ENCODE results near the gene UTP15. TPM values are rescaled to one million over a fixed set of nuclear protein-coding genes. Genes with fewer than 3 reads are reported as not detected.
A peak's percentile ranks its signal among the peaks of the same experiment; 100 is the strongest.

Gene UTP15
- total RNA-seq, 1 experiment from 2014 or later, result 38.8 TPM

DNA sequence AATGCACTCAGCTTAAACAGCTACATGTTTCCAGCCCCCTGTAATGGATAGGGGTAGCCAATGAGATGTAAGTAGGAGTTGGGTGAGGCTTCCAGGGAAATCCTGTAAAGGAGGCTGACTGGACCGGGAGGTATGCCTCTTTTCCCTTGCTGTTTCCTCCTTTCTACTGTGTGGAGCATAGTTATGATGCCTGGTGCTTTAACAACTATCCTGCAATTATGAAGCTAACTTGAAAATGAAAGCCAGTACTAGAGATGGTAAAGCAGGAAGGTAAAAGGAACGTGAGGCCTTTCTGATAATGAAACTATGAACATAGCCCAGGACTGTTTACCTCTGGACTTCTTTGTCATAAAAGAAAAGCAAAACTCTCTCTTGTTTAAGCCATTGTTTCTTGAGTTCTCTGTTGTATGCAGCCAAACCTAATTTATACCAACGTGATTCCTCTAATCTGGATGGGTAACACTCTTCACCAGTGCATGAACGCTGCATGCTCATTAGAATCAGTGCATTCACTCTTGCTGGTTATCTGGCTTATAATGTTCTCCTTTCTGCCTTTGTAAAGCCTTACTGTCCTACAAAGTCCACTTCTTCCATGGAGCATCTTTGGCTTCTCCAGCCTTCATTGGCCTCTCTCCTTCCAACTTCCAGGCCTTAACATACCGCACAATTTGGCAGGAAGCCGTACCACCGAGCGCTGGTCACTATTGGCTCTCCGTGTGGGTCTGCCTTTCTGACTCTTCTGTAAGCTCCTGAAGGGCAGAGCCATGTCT is 52.2 kb downstream of the UTP15 start:
- H3K9me3 ChIP-seq (ENCODE audit: control insufficient read depth, insufficient read depth, low read depth, low read length), result no peaks in the 10 kb centered on the region
- peak overlapping the region; percentile 75 for H3K27ac ChIP-seq (ENCODE audit: low read length)
- no peaks in the 10 kb centered on the region for H3K27me3 ChIP-seq (ENCODE audit: control insufficient read depth, insufficient read depth, low read length)
- POLR2A ChIA-PET, result interaction anchor here (0.7 kb wide), 1 partner anchor 171 kb away, joined by 3 read pairs; no protein-coding TSS in a partner anchor
- CTCF ChIA-PET, result interaction anchor here (1.0 kb wide), 1 partner anchor 27 kb away, joined by 4 read pairs; no protein-coding TSS in a partner anchor
- BruUV-seq (replicated peaks), result no TSS peak
- DNase-seq (ENCODE audit: low read depth, low spot score), result no peak
- no peaks in the 10 kb centered on the region for H3K36me3 ChIP-seq (ENCODE audit: control insufficient read depth, insufficient read depth, low read length)
- H3K4me3 ChIP-seq (ENCODE audit: low read depth in 2 of 2, low read length in 2 of 2), result peak overlapping the region; percentile 24 to 48
- in situ Hi-C loops (cut with HindIII; ENCODE audit: low pct_unique_long_range_greater_than_20kb, low sequenced_read_pairs) (no loop called here), intact Hi-C loops (cut with micrococcal nuclease; ENCODE audit: unreplicated experiment) (no loop called here)
- peak; percentile 85 for ATAC-seq
- TF ChIP-seq TCF7L2 (IDR thresholded peaks at IDR 0.05; ENCODE audit: low read depth, low read length), result no peak
- TF ChIP-seq, protein P1, sequence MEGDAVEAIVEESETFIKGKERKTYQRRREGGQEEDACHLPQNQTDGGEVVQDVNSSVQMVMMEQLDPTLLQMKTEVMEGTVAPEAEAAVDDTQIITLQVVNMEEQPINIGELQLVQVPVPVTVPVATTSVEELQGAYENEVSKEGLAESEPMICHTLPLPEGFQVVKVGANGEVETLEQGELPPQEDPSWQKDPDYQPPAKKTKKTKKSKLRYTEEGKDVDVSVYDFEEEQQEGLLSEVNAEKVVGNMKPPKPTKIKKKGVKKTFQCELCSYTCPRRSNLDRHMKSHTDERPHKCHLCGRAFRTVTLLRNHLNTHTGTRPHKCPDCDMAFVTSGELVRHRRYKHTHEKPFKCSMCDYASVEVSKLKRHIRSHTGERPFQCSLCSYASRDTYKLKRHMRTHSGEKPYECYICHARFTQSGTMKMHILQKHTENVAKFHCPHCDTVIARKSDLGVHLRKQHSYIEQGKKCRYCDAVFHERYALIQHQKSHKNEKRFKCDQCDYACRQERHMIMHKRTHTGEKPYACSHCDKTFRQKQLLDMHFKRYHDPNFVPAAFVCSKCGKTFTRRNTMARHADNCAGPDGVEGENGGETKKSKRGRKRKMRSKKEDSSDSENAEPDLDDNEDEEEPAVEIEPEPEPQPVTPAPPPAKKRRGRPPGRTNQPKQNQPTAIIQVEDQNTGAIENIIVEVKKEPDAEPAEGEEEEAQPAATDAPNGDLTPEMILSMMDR (IDR thresholded peaks at IDR 0.05), result no peak
- TF ChIP-seq POLR2AphosphoS5 (IDR thresholded peaks at IDR 0.05; ENCODE audit: low read depth, low read length), result no peak
- TF ChIP-seq, protein P2, sequence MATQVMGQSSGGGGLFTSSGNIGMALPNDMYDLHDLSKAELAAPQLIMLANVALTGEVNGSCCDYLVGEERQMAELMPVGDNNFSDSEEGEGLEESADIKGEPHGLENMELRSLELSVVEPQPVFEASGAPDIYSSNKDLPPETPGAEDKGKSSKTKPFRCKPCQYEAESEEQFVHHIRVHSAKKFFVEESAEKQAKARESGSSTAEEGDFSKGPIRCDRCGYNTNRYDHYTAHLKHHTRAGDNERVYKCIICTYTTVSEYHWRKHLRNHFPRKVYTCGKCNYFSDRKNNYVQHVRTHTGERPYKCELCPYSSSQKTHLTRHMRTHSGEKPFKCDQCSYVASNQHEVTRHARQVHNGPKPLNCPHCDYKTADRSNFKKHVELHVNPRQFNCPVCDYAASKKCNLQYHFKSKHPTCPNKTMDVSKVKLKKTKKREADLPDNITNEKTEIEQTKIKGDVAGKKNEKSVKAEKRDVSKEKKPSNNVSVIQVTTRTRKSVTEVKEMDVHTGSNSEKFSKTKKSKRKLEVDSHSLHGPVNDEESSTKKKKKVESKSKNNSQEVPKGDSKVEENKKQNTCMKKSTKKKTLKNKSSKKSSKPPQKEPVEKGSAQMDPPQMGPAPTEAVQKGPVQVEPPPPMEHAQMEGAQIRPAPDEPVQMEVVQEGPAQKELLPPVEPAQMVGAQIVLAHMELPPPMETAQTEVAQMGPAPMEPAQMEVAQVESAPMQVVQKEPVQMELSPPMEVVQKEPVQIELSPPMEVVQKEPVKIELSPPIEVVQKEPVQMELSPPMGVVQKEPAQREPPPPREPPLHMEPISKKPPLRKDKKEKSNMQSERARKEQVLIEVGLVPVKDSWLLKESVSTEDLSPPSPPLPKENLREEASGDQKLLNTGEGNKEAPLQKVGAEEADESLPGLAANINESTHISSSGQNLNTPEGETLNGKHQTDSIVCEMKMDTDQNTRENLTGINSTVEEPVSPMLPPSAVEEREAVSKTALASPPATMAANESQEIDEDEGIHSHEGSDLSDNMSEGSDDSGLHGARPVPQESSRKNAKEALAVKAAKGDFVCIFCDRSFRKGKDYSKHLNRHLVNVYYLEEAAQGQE (IDR thresholded peaks at IDR 0.05; ENCODE audit: insufficient read depth in 1 of 2, low read depth in 2 of 2, low read length in 1 of 2), result no peak
- no peak for TF ChIP-seq SIN3A (IDR thresholded peaks at IDR 0.05; ENCODE audit: borderline replicate concordance, insufficient read depth, low read depth, low read length)
- H3K4me1 ChIP-seq (ENCODE audit: control insufficient read depth, insufficient read depth, low read length), result peaks cover 14% of the 10 kb centered on the region

DNA sequence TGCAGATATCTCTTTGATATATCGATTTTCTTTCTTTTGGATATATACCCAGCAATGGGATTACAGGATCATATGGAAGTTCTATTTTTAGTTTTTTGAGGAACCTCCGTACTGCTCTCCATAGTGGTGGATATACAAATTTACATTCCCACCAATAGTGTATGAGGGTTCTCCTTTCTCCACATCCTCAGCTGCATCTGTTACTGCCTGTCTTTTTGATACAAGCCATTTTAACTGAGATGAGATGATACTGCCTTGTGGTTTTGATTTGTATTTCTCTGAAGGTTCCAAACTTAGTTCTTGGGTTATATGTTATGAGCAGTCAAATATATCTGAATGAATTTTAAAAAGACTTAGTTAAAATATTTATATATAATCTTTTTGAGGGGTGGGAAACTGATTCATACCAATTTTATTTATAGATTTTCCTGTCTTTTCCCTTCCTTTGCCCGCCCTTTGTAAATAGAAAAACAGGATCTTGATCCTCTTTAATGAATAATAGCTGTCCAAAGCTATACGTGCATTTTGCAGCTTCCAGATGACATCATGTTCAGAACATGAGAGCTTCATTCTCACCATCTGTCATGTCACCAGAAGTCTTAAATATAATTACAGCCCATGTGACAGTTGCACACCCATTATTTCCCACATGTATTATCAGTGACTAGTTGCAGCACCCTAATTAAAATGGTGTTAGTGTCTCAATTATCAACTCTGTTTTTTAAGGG is 54.2 kb downstream of the UTP15 start:
- no peak overlapping the region for H3K4me3 ChIP-seq (ENCODE audit: low read depth in 2 of 2, low read length in 2 of 2)
- peaks cover 22% of the 10 kb centered on the region for H3K4me1 ChIP-seq (ENCODE audit: control insufficient read depth, insufficient read depth, low read length)
- intact Hi-C loops (cut with micrococcal nuclease; ENCODE audit: unreplicated experiment), result no loop called here
- ATAC-seq (no peak), DNase-seq (ENCODE audit: low read depth, low spot score) (no peak)
- TF ChIP-seq POLR2AphosphoS5 (IDR thresholded peaks at IDR 0.05; ENCODE audit: low read depth, low read length) (no peak), TCF7L2 (IDR thresholded peaks at IDR 0.05; ENCODE audit: low read depth, low read length) (no peak), SIN3A (IDR thresholded peaks at IDR 0.05; ENCODE audit: borderline replicate concordance, insufficient read depth, low read depth, low read length) (no peak)
- TF ChIP-seq, protein P1 (IDR thresholded peaks at IDR 0.05), result no peak
- TF ChIP-seq, protein P2 (IDR thresholded peaks at IDR 0.05; ENCODE audit: insufficient read depth in 1 of 2, low read depth in 2 of 2, low read length in 1 of 2), result no peak
- no peak overlapping the region for H3K27ac ChIP-seq (ENCODE audit: low read length)
- ChIA-PET POLR2A (no interaction called here), CTCF (no interaction called here)
- no peaks in the 10 kb centered on the region for H3K9me3 ChIP-seq (ENCODE audit: control insufficient read depth, insufficient read depth, low read depth, low read length)
- BruUV-seq (replicated peaks), result no TSS peak
- H3K27me3 ChIP-seq (ENCODE audit: control insufficient read depth, insufficient read depth, low read length), result no peaks in the 10 kb centered on the region
- in situ Hi-C loops (cut with HindIII; ENCODE audit: low pct_unique_long_range_greater_than_20kb, low sequenced_read_pairs), result no loop called here
- H3K36me3 ChIP-seq (ENCODE audit: control insufficient read depth, insufficient read depth, low read length), result no peaks in the 10 kb centered on the region

Measured in Panc1 (cell line).